DMS53 treated with DMSO at 0.1 percent for 48 hours (cell line): ENCODE measurements around the gene OR7D2.

Experiments used
- DNase-seq: peaks from one replicate; lab custom pipeline; 2025; ENCODE audit not compliant: unreplicated experiment; lab: John Stamatoyannopoulos, UW

The OR7D2 gene

GRCh38 chr19:9178901-9179300 is at the start of gene OR7D2:
Gene OR7D2 (plus strand): TSS chr19:9178979. CDS start chr19:9185782, 6,803 bp downstream.
- DNase-seq = no peak

- no peak for DNase-seq
Measured at GRCh38 chr19:9130965-9131364, 47.8 kb upstream of the OR7D2 start.

GRCh38 chr19:9132422-9132821 is 46.4 kb upstream of the OR7D2 start:
- no peak for DNase-seq

GRCh38 chr19:9139609-9140158 is 39.1 kb upstream of the OR7D2 start:
- no peak for DNase-seq

GRCh38 chr19:9140159-9140874 is 38.5 kb upstream of the OR7D2 start, which contains the start of gene ZNF317:
Gene ZNF317 (plus strand): TSS chr19:9140397. CDS start chr19:9156017, 15,620 bp downstream.
- peak; percentile 58 for DNase-seq

GRCh38 chr19:9144920-9145319 is 33.9 kb upstream of the OR7D2 start:
- DNase-seq = no peak

GRCh38 chr19:9146882-9147281 is 31.9 kb upstream of the OR7D2 start:
- no peak for DNase-seq

- no peak for DNase-seq
Measured at GRCh38 chr19:9148697-9149096, 30.1 kb upstream of the OR7D2 start.

- no peak for DNase-seq
Measured at GRCh38 chr19:9149997-9150396, 28.8 kb upstream of the OR7D2 start.

GRCh38 chr19:9150650-9151049 is 28.1 kb upstream of the OR7D2 start:
- DNase-seq = no peak

GRCh38 chr19:9151367-9151766 is 27.4 kb upstream of the OR7D2 start:
- DNase-seq = no peak

GRCh38 chr19:9155591-9155990 is 23.2 kb upstream of the OR7D2 start:
- DNase-seq = no peak

GRCh38 chr19:9156304-9156703 is 22.5 kb upstream of the OR7D2 start:
- no peak for DNase-seq

GRCh38 chr19:9159891-9160290 is 18.9 kb upstream of the OR7D2 start:
- no peak for DNase-seq

- no peak for DNase-seq
Measured at GRCh38 chr19:9161427-9161826, 17.4 kb upstream of the OR7D2 start.

GRCh38 chr19:9165261-9165660 is 13.5 kb upstream of the OR7D2 start:
- DNase-seq = no peak

- DNase-seq = no peak
Measured at GRCh38 chr19:9166846-9167245, 11.9 kb upstream of the OR7D2 start.

GRCh38 chr19:9171393-9171991 is 7.3 kb upstream of the OR7D2 start:
- DNase-seq = no peak

- DNase-seq = no peak
Measured at GRCh38 chr19:9175326-9175725, 3.5 kb upstream of the OR7D2 start.

GRCh38 chr19:9183000-9183399 is 4.2 kb downstream of the OR7D2 start:
- no peak for DNase-seq

- no peak for DNase-seq
Measured at GRCh38 chr19:9187191-9187590, 8.4 kb downstream of the OR7D2 start.

GRCh38 chr19:9189535-9189934 is 10.8 kb downstream of the OR7D2 start:
- DNase-seq = no peak
